Mesenchymal stem cell (in vitro differentiated cells and primary cell): ENCODE measurements around the gene WBP2.
A peak's percentile ranks its signal among the peaks of the same experiment; 100 is the strongest.

Experiments used
- DNase-seq: peaks from one replicate; pipeline ENCODE4 v3.0.0-alpha.2; 2013
- H2AFZ ChIP-seq: one replicate; pipeline ENCODE4 v1.6.1; 2013; ENCODE audit warnings: low read depth, mild to moderate bottlenecking, control low read depth, inconsistent platforms, low read length, moderate library complexity
- H2AK5ac ChIP-seq: 2 replicates; pipeline ENCODE4 v1.6.1; 2013; ENCODE audit warnings: low read length, moderate library complexity, mild to moderate bottlenecking, inconsistent platforms; ENCODE audit not compliant: severe bottlenecking
- H2BK120ac ChIP-seq: one replicate; pipeline ENCODE4 v1.6.1; 2013; ENCODE audit warnings: low read depth, mild to moderate bottlenecking, inconsistent platforms, low read length, moderate library complexity
- H2BK12ac ChIP-seq, 2 experiments: one replicate each; pipeline ENCODE4 v1.6.1; 2013; ENCODE audit warnings: inconsistent platforms in 2 of 2, low read length in 2 of 2, mild to moderate bottlenecking in 2 of 2, moderate library complexity in 2 of 2, control low read depth in 1 of 2
- H2BK15ac ChIP-seq: one replicate; pipeline ENCODE4 v1.6.1; 2013; ENCODE audit warnings: mild to moderate bottlenecking, low read depth, inconsistent platforms; ENCODE audit not compliant: poor library complexity, severe bottlenecking
- H2BK5ac ChIP-seq: 2 replicates; pipeline ENCODE4 v1.6.1; 2013; ENCODE audit warnings: low read depth, mild to moderate bottlenecking, low read length, control low read depth, inconsistent platforms; ENCODE audit not compliant: poor library complexity, severe bottlenecking
- H3K14ac ChIP-seq, 2 experiments: one replicate each; pipeline ENCODE4 v1.6.1; 2013; ENCODE audit warnings: inconsistent platforms in 2 of 2, low read length in 2 of 2, control low read depth in 1 of 2, mild to moderate bottlenecking in 1 of 2, moderate library complexity in 1 of 2
- H3K18ac ChIP-seq, 2 experiments: one replicate each; pipeline ENCODE4 v1.6.1; 2013; ENCODE audit warnings: inconsistent platforms in 2 of 2, low read length in 2 of 2, control low read depth in 1 of 2, low read depth in 1 of 2, mild to moderate bottlenecking in 1 of 2
- H3K23ac ChIP-seq, 2 experiments: one replicate each; pipeline ENCODE4 v1.6.1; 2013; ENCODE audit warnings: inconsistent platforms in 2 of 2, low read length in 2 of 2, mild to moderate bottlenecking in 2 of 2, moderate library complexity in 2 of 2, control low read depth in 1 of 2
- H3K27ac ChIP-seq: 2 replicates; pipeline ENCODE4 v1.5.1; 2013; ENCODE audit warnings: mild to moderate bottlenecking, moderate library complexity, low read length, control low read depth, inconsistent platforms; ENCODE audit not compliant: poor library complexity, severe bottlenecking
- H3K27me3 ChIP-seq, 2 experiments: 2 replicates each; pipeline versions ENCODE4 v1.6.1 to v1.7.0; 2013; ENCODE audit warnings: low read length in 2 of 2, mild to moderate bottlenecking in 2 of 2, moderate library complexity in 2 of 2, control low read depth in 1 of 2, inconsistent platforms in 1 of 2; ENCODE audit not compliant: control insufficient read depth in 1 of 2, insufficient read depth in 1 of 2
- H3K36me3 ChIP-seq, 2 experiments: 2 replicates each; pipeline versions ENCODE4 v1.6.1 to v1.7.0; 2013; ENCODE audit warnings: low read length in 2 of 2, control low read depth in 1 of 2, inconsistent platforms in 1 of 2, low read depth in 1 of 2, mild to moderate bottlenecking in 1 of 2; ENCODE audit not compliant: insufficient read depth in 2 of 2, control insufficient read depth in 1 of 2
- H3K4ac ChIP-seq, 2 experiments: one replicate each; pipeline ENCODE4 v1.6.1; 2013; ENCODE audit warnings: inconsistent platforms in 2 of 2, low read length in 2 of 2, mild to moderate bottlenecking in 2 of 2, moderate library complexity in 2 of 2, control low read depth in 1 of 2, low read depth in 1 of 2
- H3K4me1 ChIP-seq: 2 replicates; pipeline ENCODE4 v1.6.1; 2013; ENCODE audit warnings: low read depth, low read length, control low read depth; ENCODE audit not compliant: control insufficient read depth, insufficient read depth
- H3K4me2 ChIP-seq: 2 replicates; pipeline ENCODE4 v1.6.1; 2013; ENCODE audit warnings: low read length, mild to moderate bottlenecking, inconsistent platforms; ENCODE audit not compliant: poor library complexity, severe bottlenecking
- H3K4me3 ChIP-seq, 2 experiments: 2 replicates each; pipeline versions ENCODE4 v1.5.1 to v1.7.0; 2013; ENCODE audit warnings: low read length in 2 of 2, mild to moderate bottlenecking in 2 of 2, control low read depth in 1 of 2, low read depth in 1 of 2; ENCODE audit not compliant: insufficient read depth in 1 of 2
- H3K79me1 ChIP-seq: replicated peaks from 2 replicates; pipeline ENCODE4 v1.6.1; 2013; ENCODE audit warnings: mild to moderate bottlenecking, control low read depth, low read length, inconsistent platforms; ENCODE audit not compliant: poor library complexity, severe bottlenecking
- H3K9ac ChIP-seq: 2 replicates; pipeline ENCODE4 v1.7.0; 2013; ENCODE audit warnings: mild to moderate bottlenecking, low read length, moderate library complexity
- H3K9me3 ChIP-seq: 2 replicates; pipeline ENCODE4 v1.7.0; 2013; ENCODE audit warnings: mild to moderate bottlenecking, low read length; ENCODE audit not compliant: control insufficient read depth
- H4K8ac ChIP-seq: one replicate; pipeline ENCODE4 v1.6.1; 2013; ENCODE audit warnings: inconsistent platforms, mild to moderate bottlenecking, low read length, moderate library complexity
- H4K91ac ChIP-seq: one replicate; pipeline ENCODE4 v1.6.1; 2013; ENCODE audit warnings: mild to moderate bottlenecking, low read length, inconsistent platforms
- WGBS: methylation state at CpG from one replicate; pipeline ENCODE4 v1.1.7; 2013; ENCODE audit warnings: mixed read lengths; 5-methylcytosine and 5-hydroxymethylcytosine counted together

Gene WBP2

DNA sequence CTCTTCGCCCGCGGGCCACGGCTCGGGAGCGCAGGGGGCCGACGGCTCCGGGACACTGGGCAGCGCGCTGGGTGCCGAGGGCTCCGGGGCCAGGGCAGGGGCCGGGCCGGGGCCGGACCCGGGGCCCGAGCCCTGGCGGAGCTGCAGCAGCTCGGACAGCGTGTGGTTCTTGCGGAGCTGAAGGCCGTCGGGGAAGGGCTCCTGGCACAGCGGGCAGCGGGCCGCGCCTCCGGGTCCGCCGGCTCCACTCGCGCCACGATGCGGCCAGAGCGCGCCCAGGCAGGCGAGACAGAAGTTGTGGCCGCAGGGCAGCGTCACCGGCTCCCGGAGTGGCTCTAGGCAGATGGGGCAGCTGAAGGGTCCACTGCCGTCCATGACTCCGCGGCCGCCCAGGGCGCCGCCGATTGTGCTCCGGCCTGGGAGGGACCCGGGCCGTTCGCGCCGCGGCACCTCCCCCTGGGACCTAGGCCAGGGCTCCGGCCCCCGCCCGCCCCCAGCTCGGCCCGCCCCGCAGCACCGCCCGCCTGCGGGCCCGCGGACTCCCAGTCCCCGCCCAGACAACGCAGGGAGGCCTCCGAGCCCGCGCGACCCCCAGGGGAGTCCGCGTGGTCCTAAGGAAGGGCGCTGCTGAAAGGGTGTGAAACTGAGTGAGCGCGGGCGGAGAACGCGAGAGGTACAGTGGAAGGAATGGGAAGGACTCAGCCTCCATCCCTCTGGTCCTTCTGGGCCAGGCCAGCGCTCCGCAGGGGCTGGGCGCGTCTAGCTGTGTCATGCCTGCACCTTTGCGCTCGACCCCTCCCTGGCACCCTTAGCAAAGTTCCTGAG lies 23.3 kb upstream of the WBP2 start, which contains the start of gene TRIM47:
Gene TRIM47, minus strand, starts transcription at position 408 of the 825 bp plus-strand sequence. Its CDS starts 33 bp downstream, at position 375.
- Histone ChIP-seq H2BK120ac (peak within 1 kb of the TSS; percentile 21), H3K79me1 (peaks cover 10% of the 10 kb centered on the region), H3K4me1 (peaks cover 42% of the 10 kb centered on the region), H3K9me3 (no peaks in the 10 kb centered on the region), H2AFZ (peak within 1 kb of the TSS; percentile 49), H4K91ac (peak within 1 kb of the TSS; percentile 5), H2BK15ac (peak within 1 kb of the TSS; percentile 66), H3K23ac (peak within 1 kb of the TSS in 1 of 2 experiments; percentile 85), H3K18ac (peak within 1 kb of the TSS; percentile 93 to 99), H3K14ac (peak within 1 kb of the TSS in 1 of 2 experiments; percentile 97), H2BK12ac (peak within 1 kb of the TSS; percentile 33 to 70), H3K4me2 (peak within 1 kb of the TSS; percentile 36), H2AK5ac (no peak within 1 kb of the TSS), H3K4me3 (peak within 1 kb of the TSS; percentile 57 to 92), H2BK5ac (no peak within 1 kb of the TSS), H3K27me3 (peaks cover 0 to 3% of the 10 kb centered on the region in 2 experiments), H3K4ac (peak within 1 kb of the TSS; percentile 0 to 97), H3K27ac (peak within 1 kb of the TSS; percentile 61), H3K36me3 (peaks cover 23 to 25% of the 10 kb centered on the region in 2 experiments), H4K8ac (peak within 1 kb of the TSS; percentile 92), H3K9ac (peak within 1 kb of the TSS; percentile 98)
- DNase-seq, result peak; percentile 82
- 2% methylated on average over 62 of the region's 87 CpGs for WGBS

DNA sequence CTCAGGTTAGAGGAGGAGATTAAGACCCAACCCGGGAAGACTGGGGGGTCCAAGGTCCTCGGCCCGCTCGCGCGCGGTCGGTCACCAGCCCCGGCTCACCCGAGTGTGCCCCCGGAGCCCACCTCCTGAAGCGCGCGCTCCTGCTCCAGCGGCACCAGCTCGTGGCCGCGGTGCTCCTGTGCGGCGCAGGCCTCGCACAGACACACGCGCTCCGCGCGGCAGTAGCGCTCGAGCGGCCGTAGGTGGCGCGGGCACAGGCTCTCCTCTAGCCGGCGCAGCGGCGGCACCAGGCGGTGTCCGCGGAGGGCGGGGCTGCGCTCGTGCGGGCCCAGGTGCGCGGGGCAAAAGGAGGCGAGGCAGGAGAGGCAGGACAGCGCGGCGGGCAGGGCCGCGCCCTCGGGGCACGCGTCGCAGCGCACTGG lies 22.6 kb upstream of the WBP2 start:
- peak overlapping the region; percentile 93 to 99 for H3K18ac ChIP-seq
- H3K36me3 ChIP-seq, result peaks cover 23 to 25% of the 10 kb centered on the region in 2 experiments
- H3K27me3 ChIP-seq, result peaks cover 0 to 3% of the 10 kb centered on the region in 2 experiments
- peak overlapping the region; percentile 57 to 92 for H3K4me3 ChIP-seq
- H3K9ac ChIP-seq, result peak overlapping the region; percentile 98
- peak overlapping the region in 1 of 2 experiments; percentile 84 for H3K23ac ChIP-seq
- H3K4ac ChIP-seq, result peak overlapping the region; percentile 0 to 97
- no peak overlapping the region for H2AK5ac ChIP-seq
- H3K4me2 ChIP-seq, result peak overlapping the region; percentile 36
- peaks cover 45% of the 10 kb centered on the region for H3K4me1 ChIP-seq
- H2BK15ac ChIP-seq, result peak overlapping the region; percentile 30
- H3K27ac ChIP-seq, result peak overlapping the region; percentile 61
- no peak overlapping the region for H2BK5ac ChIP-seq
- H2AFZ ChIP-seq, result peak overlapping the region; percentile 49
- H4K8ac ChIP-seq, result peak overlapping the region; percentile 92
- no peaks in the 10 kb centered on the region for H3K9me3 ChIP-seq
- peak overlapping the region in 1 of 2 experiments; percentile 97 for H3K14ac ChIP-seq
- under 1% methylated on average over 52 of the region's 56 CpGs for WGBS
- H3K79me1 ChIP-seq, result peaks cover 10% of the 10 kb centered on the region
- H4K91ac ChIP-seq, result peak overlapping the region; percentile 5
- H2BK120ac ChIP-seq, result peak overlapping the region; percentile 21
- peak; percentile 82 for DNase-seq
- H2BK12ac ChIP-seq, result peak overlapping the region; percentile 33 to 70

DNA sequence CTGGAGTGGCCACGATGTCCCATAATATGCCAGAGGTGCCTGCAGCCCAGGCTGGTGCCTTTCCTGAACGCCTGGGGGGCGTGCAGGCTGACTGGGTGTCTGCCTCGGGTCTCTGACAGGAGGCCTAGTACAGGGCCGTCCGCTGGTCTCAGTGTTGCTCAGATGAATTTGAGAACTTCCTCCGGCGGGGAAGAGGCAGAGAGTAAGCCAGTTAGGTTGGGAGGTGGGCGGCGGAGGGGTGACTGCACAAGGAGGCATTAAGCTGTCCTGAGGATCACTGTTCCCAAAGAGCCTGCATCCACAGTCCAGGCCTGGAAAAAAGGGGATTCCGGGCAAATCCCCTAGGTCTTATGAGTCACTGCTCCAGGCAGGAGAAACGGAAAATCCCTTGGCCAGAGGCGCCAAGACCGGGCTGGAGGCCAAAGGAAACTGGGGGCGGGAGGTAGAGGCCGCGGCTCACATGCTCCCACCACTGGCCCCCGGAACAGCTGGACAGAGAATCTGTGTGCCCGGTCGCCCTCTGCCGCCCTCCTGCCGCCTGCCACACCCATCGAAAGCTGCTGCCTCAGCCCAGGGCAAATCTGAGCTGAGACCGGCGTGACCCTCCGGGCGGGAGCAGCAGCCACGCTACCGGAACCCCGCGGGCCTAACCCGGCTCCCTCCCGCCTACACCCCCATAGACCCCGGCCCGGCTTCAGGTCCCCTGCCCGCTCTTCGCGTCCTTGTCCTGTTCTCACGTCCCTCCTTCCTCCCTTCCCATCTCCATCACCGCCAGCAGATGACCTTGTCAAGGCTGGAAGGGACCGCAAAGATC lies 22.0 kb upstream of the WBP2 start:
- WGBS, result 11% methylated on average over 37 of the region's 41 CpGs
- H2BK5ac ChIP-seq, result peak overlapping the region; percentile 68

More for the DNA sequence above, 22.0 kb upstream of the WBP2 start:
- peak overlapping the region; percentile 61 for H3K27ac ChIP-seq
- H3K79me1 ChIP-seq, result peaks cover 10% of the 10 kb centered on the region
- peak overlapping the region in 1 of 2 experiments; percentile 84 for H3K23ac ChIP-seq
- peak overlapping the region in 1 of 2 experiments; percentile 97 for H3K14ac ChIP-seq
- peaks cover 0 to 3% of the 10 kb centered on the region in 2 experiments for H3K27me3 ChIP-seq
- peak overlapping the region; percentile 66 for H2BK15ac ChIP-seq
- peaks cover 23 to 25% of the 10 kb centered on the region in 2 experiments for H3K36me3 ChIP-seq
- no peaks in the 10 kb centered on the region for H3K9me3 ChIP-seq
- DNase-seq, result peak; percentile 99
- peak overlapping the region; percentile 49 for H2AFZ ChIP-seq
- H3K4me1 ChIP-seq, result peaks cover 51% of the 10 kb centered on the region
- peak overlapping the region; percentile 95 for H4K91ac ChIP-seq
- H3K9ac ChIP-seq, result peak overlapping the region; percentile 98
- peak overlapping the region; percentile 92 to 97 for H3K4ac ChIP-seq
- H3K4me2 ChIP-seq, result peak overlapping the region; percentile 36
- H4K8ac ChIP-seq, result peak overlapping the region; percentile 92
- H3K4me3 ChIP-seq, result peak overlapping the region; percentile 57 to 92
- H2AK5ac ChIP-seq, result peak overlapping the region; percentile 63
- H3K18ac ChIP-seq, result peak overlapping the region; percentile 94 to 99
- H2BK120ac ChIP-seq, result peak overlapping the region; percentile 42
- peak overlapping the region; percentile 88 to 96 for H2BK12ac ChIP-seq
